ENCODE measurements around the gene FLAD1. TPM values are rescaled to one million over a fixed set of nuclear protein-coding genes. Genes with fewer than 3 reads are reported as not detected.

FLAD1 gene
- total RNA-seq, 4 donors from 2014 or later: 19.5 to 29.6 (median 23.0) TPM

DNA sequence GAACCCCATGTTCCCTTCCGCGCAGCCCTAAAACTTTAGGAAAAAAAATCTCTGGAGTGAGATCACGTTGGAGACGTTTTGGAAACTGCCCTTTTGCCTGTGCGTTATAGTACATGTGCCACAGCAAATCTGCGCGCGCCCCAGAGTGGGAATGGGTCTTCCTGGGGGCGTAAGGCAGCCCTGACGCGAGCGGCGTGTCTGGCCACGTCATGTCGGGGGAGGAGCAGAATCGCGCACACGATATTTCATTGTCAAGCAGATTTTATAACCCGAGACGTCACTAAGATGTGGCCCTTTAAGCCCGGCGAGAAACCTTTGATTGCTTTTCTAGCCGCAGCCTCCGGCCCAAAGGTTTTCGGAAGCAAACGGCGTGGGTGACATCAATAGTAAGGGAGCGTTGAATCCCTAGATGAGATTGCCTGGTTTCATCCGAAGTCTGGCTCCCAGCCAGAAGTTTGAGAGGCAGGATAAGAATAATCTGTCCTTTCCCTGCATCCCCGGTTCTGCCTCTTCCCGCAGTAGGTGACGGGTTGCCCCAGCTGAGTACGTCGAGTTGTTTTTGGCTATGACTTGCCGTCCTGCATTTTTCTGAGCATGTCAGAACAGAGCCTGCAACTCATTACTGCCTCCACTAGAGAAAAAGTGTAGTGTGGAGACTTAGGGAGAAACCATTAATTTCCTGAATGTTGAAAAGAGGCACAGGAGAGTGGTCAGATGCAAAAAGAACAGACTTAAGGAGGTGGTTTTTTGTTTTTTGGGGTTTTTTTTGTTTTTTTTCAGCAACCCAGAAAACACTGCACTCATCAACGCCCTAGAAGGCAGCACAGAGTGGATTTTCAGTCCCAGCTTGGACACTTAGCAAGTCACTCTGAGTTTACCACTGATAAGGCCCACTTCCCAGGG lies 45.8 kb upstream of the FLAD1 start:
- peaks cover 39 to 66% (median 54%) of the 10 kb centered on the region in 4 donors for H3K4me1 ChIP-seq
- H3K4me3 ChIP-seq: peak overlapping the region; percentile 67 to 72 (median 70)
- H3K27ac ChIP-seq (replicated peaks in 1 of 4): peak overlapping the region; percentile 94 to 97 (median 96)
- under 1% methylated on average over 28 of the region's 36 CpGs for WGBS
- H3K27me3 ChIP-seq: no peaks in the 10 kb centered on the region
- DNase-seq (ENCODE audit: extremely low spot score): peak; percentile 98
- intact Hi-C loops (cut with DNase I): loop anchor here (5.0 kb wide), 1 partner anchor 80 kb away; no protein-coding TSS in a partner anchor
- H3K36me3 ChIP-seq: peaks cover 0 to 2% (median under 1%) of the 10 kb centered on the region in 4 donors
- H3K9me3 ChIP-seq: no peaks in the 10 kb centered on the region
- TF ChIP-seq POLR2AphosphoS5 (IDR thresholded peaks at IDR 0.05): peak; percentile 83 to 94
- TF ChIP-seq POLR2A (IDR thresholded peaks at IDR 0.05; ENCODE audit: low read depth): peak; percentile 29
- peak; percentile 64 for TF ChIP-seq EP300 (IDR thresholded peaks at IDR 0.05)
- TF ChIP-seq, protein P1, sequence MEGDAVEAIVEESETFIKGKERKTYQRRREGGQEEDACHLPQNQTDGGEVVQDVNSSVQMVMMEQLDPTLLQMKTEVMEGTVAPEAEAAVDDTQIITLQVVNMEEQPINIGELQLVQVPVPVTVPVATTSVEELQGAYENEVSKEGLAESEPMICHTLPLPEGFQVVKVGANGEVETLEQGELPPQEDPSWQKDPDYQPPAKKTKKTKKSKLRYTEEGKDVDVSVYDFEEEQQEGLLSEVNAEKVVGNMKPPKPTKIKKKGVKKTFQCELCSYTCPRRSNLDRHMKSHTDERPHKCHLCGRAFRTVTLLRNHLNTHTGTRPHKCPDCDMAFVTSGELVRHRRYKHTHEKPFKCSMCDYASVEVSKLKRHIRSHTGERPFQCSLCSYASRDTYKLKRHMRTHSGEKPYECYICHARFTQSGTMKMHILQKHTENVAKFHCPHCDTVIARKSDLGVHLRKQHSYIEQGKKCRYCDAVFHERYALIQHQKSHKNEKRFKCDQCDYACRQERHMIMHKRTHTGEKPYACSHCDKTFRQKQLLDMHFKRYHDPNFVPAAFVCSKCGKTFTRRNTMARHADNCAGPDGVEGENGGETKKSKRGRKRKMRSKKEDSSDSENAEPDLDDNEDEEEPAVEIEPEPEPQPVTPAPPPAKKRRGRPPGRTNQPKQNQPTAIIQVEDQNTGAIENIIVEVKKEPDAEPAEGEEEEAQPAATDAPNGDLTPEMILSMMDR (IDR thresholded peaks at IDR 0.05): peak; percentile 11 to 43 (median 43)

DNA sequence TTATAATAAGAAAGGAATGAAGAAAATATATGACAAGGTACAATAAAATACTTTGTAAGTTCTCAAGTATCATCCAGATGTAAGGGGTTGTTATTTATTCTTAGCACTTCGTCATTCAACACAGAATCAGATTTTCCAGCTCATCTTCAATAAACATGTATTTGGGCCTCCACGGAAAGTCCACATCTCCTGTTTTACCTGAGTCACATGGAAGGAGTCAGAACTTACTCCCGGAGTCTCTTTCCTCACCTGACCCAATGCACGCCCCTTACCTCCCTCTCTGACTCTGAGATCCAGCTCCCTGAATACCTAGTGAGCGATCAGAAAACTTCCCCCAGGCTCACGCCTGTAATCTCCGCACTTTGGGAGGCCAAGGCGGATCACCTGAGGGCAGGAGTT lies 45.2 kb upstream of the FLAD1 start:
- 86% methylated on average over 8 of the region's 8 CpGs for WGBS

DNA sequence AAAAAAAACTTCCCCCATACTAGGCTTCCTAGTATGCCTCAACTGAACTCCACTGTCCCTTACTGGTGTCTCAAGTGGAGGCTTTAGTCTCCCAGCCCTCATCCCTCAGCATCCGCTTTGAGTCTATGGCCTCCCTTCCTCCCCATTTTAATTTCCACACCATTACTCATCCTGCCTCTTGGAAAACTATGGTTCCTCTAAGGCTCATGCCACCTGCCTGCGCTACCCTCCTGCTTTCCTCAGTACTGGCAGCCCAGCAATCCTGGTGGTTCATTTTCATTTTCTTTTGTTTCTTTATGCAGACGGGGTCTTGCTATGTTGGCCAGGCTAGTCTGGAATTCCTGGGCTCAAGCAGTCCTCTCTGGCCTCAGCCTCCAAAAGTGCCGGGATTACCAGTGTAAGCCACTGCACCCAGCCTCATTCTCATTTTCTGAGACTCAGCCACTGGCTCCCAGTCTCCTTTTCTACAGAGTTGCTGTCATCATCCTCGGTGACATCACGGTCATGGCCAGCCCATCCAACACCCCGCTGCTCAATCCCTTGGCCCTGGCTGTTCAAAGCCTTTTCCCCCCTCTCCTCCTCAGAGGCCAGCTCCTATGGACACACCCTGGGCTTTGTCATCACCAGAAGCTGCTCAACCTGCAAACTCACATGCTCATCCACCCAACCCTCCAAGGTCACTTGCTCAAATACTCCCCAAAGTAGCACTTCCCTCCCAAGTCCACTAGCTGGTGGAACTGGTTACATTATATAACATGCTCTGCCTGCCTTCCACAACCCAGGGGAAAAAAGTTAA lies 44.3 kb upstream of the FLAD1 start:
- intact Hi-C loops (cut with DNase I): loop anchor here (5.0 kb wide), 1 partner anchor 78 kb away; no protein-coding TSS in a partner anchor
- TF ChIP-seq, protein P1 (IDR thresholded peaks at IDR 0.05): no peak
- no peak for TF ChIP-seq EP300 (IDR thresholded peaks at IDR 0.05)
- no peak for TF ChIP-seq POLR2AphosphoS5 (IDR thresholded peaks at IDR 0.05)
- no peak for TF ChIP-seq POLR2A (IDR thresholded peaks at IDR 0.05; ENCODE audit: low read depth)
- Histone ChIP-seq H3K4me1 (peaks cover 50 to 77% (median 65%) of the 10 kb centered on the region in 4 donors), H3K9me3 (no peaks in the 10 kb centered on the region), H3K27ac (replicated peaks in 1 of 4) (peak overlapping the region; percentile 94 to 97 (median 96)), H3K36me3 (peaks cover 0 to 3% (median 0%) of the 10 kb centered on the region in 4 donors), H3K27me3 (no peaks in the 10 kb centered on the region), H3K4me3 (no peak overlapping the region)
- 91% methylated on average over 7 of the region's 7 CpGs for WGBS
- no peak for DNase-seq (ENCODE audit: extremely low spot score)

More for the DNA sequence above, 45.2 kb upstream of the FLAD1 start:
- H3K4me3 ChIP-seq: peak overlapping the region; percentile 67 to 72 (median 70)
- no peak for TF ChIP-seq POLR2AphosphoS5 (IDR thresholded peaks at IDR 0.05)
- no peak for TF ChIP-seq EP300 (IDR thresholded peaks at IDR 0.05)
- TF ChIP-seq, protein P1 (IDR thresholded peaks at IDR 0.05): no peak
- TF ChIP-seq POLR2A (IDR thresholded peaks at IDR 0.05; ENCODE audit: low read depth): no peak
- H3K27ac ChIP-seq (replicated peaks in 1 of 4): peak overlapping the region; percentile 94 to 97 (median 96)
- H3K9me3 ChIP-seq: no peaks in the 10 kb centered on the region
- H3K36me3 ChIP-seq: peaks cover 0 to 3% (median 0%) of the 10 kb centered on the region in 4 donors
- H3K4me1 ChIP-seq: peaks cover 44 to 72% (median 59%) of the 10 kb centered on the region in 4 donors
- DNase-seq (ENCODE audit: extremely low spot score): no peak
- intact Hi-C loops (cut with DNase I): loop anchor here (5.0 kb wide), 1 partner anchor 79 kb away; no protein-coding TSS in a partner anchor
- H3K27me3 ChIP-seq: no peaks in the 10 kb centered on the region

DNA sequence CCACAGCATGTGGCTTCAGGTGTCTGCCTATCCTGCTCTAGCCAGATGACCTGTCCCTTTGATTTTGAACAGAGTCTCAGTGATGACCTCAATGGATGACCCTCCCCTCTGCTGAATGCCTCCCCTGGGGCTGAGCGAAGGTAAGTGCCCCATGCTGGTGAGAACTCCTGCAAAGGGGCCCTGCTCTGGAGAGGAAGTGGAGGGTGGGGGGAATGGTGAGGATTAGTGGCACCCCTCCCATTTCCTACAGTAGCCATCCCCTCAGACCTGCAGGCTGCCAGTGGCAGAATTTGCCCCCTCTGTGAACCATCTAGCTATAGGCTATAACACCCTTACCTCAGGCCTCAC lies 43.0 kb upstream of the FLAD1 start:
- peak overlapping the region; percentile 14 to 97 (median 96) for H3K27ac ChIP-seq (replicated peaks in 1 of 4)
- no peak for DNase-seq (ENCODE audit: extremely low spot score)
- no peaks in the 10 kb centered on the region for H3K9me3 ChIP-seq
- no peak for TF ChIP-seq POLR2AphosphoS5 (IDR thresholded peaks at IDR 0.05)
- TF ChIP-seq POLR2A (IDR thresholded peaks at IDR 0.05; ENCODE audit: low read depth): no peak
- TF ChIP-seq EP300 (IDR thresholded peaks at IDR 0.05): no peak
- TF ChIP-seq, protein P1 (IDR thresholded peaks at IDR 0.05): no peak
- H3K4me3 ChIP-seq: no peak overlapping the region
- peaks cover 56 to 77% (median 71%) of the 10 kb centered on the region in 4 donors for H3K4me1 ChIP-seq
- H3K36me3 ChIP-seq: peaks cover 0 to 11% (median 4%) of the 10 kb centered on the region in 4 donors
- H3K27me3 ChIP-seq: no peaks in the 10 kb centered on the region
- intact Hi-C loops (cut with DNase I): no loop called here
- WGBS: 100% methylated on average over 1 of the region's 1 CpG
